Measurements from ENCODE around the gene ZMYM1.
"Not testable (repeated sequence)": the region's sequence is repeated elsewhere in the genome, so short reads cannot be mapped to it uniquely, and the experiment has no call there.

The ZMYM1 gene

DNA sequence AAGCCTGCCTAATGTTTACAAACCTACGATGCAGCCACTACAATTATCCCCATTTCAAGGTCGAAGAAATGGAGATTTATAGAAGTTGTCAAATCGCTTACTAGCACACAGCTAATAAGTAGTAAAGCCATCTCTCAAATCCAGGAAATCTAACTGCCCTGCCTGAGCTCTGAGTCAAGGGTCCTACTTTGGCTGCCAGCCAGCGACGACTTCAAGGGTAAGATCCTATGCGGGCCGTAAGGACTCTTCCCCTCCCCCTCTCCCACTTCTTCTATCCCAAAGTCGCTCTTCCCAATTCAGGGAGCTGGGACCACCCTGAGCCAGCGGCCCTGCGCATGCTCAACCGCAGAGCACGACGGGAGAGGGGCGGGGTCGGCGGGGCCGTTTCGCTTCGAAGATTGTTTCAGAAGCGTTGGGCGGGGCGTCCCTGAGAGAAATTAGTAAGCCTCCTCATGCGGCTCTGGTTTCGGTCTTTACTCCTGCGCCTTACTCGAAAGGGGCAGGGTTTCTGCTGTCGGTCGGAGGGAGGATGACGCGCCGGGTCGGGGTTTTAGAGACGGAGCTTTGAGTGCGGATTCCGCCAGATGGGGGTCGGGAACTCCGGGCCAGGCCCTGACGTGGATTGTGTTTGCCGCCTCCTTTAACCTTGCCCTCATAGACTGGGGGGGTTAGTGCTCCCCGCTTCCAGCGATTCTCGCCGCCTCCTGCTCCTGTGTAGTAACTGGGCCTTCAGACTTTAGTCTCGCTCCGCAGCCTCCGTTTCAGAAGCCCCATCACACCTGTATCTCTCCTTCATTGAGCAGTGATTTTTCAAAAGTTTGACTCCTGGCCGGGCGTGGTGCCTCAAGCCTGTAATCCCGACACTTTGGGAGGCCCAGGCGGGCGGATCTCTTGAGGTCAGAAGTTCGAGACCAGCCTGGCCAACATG is at the start of gene ZMYM1:
ZMYM1 (plus strand) TSS at position 383 of the 928 bp plus-strand sequence. CDS start 14,603 bp downstream, outside the sequence.
- peak; percentile 71 for DNase-seq (ENCODE audit: low read depth)

DNA sequence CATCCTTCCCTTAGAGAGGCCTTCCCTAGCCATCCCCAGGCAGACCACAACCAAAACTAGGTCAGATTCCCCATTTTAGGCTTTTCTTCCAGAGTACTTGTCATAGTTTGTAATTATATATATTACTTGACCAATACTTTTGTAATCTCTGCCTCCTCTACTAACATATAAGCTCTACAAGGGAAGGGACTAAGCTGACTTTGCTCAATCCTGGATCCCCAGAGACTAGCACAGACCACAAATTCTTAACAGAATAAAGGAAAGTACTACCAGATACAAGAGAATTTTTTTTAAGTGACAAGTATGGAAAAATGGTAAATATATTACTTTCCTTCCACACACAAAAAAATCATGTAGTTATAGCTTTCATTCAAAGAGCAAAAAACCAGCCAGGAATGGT is 49.4 kb upstream of the ZMYM1 start:
- no peak for DNase-seq (ENCODE audit: low read depth)

DNA sequence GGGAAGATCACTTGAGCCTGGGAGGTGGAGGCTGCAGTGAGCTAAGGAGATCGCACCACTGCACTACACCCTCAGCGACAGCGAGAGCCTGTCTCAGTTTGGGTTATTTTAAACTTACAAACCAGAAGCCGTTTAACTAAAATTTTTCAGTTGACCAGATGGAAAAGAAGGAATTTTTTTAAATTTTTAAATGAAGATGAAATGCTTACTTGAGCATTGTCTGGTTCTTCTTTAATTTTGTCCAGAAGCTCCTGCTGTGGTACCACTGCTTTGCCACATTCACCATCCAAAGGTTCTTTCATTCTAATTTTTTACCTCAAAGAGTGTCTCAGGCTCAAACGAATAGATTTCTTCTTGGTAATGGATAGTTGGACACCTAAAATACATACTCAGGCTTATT is 48.8 kb upstream of the ZMYM1 start:
- no peak for DNase-seq (ENCODE audit: low read depth)

DNA sequence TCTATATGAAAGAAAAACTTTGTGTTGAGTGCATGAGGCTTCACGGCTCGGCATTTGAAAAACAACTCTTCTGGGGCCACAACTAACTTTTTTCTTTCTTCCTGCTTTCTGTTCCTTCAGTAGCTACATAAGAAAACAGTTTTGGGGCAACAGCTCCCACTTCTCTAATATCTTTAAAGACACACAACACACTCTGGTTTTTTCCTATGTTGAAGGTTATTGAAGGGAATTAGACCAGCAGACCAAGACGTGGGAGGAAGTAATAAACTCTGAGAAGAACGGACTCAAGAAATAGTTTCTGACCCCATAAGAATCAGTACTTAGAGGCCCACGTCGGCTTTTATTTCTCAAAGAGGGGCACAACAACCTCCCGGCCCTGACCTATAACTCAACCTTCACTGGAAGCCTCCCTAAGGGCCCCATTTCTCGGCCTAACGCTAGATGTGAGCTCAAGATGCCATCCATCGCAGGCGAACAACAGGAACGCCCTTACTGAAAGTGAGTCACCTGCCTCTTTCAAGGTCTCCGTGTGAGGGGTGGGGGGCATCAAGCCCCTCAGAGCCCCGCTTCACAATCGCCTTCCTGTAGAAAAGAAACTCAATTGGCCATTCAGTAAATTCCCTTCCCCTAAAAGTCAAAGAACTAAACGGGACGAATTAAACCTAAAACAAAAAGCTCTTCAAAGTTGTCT is 48.3 kb upstream of the ZMYM1 start:
- DNase-seq (ENCODE audit: low read depth): peak; percentile 15

DNA sequence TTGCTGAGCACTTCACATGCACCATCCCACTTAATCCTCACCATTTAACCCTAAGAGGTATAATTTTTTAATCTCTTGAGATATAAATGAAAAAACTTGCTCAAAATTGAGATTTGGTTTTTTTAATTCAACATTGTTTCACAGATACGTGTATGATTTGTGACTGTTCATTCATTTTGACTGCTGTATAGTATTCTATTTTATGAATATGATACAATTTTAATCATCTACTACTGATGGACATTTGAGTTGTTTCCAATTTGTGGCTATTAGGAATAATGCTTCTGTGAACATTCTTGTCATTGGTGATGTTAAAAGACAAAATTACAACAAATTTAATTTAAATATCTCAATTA is 46.8 kb upstream of the ZMYM1 start:
- DNase-seq (ENCODE audit: low read depth): no peak

DNA sequence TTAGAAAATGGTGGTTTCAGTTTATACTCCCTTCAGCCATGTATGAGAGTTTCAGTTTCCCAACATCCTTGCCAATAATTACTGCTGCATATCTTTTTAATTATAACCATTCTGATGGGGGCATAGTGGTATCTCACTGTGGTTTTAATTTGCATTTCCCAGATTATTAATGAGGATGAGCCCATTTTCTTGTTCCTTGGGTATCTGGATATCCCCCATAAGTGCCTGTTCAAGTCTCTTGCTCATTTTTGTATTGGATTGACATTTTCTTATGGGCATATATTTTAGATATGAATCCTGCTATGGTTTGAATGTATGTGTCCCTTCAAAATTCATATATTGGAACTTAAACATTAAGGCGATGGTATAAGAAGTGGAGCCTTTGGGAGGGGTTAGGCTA is 45.8 kb upstream of the ZMYM1 start:
- no peak for DNase-seq (ENCODE audit: low read depth)

DNA sequence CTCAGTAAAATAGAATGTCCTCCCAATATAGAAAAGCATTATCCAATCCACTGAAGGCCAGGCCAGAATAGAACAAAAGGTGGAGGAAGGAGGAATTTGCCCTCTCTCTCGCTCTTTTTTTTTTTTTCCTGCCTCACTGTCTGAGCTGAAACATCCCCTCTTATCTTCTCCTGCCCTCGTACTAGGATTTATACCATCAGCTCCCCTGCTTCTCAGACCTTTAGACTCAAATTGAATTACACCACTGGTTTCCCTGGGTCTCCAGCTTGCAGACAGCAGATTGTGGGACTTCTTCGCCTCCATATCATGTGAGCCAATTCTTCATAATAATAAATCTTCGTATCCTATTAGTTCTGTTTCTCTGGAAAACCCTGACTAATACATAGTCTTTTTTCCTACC is 42.6 kb upstream of the ZMYM1 start:
- DNase-seq (ENCODE audit: low read depth): no peak

DNA sequence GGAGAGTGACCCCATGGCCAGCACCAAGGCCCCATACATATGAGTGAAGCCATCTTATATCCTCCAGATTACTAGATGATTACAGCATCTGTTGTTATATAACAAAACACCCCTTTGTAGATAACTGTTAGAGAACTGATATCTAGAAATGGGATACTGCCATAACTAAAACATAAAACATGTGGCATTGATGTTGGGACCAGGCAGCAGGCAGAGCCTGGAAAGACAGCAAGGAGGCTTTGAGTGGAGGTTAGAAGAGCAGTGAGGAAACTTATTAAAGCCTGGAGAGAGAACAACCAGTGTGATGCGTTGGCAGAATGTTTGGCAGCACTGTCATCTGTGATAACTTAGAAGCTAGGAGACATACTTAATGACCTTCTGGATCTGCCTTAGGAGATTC is 42.0 kb upstream of the ZMYM1 start:
- no peak for DNase-seq (ENCODE audit: low read depth)

DNA sequence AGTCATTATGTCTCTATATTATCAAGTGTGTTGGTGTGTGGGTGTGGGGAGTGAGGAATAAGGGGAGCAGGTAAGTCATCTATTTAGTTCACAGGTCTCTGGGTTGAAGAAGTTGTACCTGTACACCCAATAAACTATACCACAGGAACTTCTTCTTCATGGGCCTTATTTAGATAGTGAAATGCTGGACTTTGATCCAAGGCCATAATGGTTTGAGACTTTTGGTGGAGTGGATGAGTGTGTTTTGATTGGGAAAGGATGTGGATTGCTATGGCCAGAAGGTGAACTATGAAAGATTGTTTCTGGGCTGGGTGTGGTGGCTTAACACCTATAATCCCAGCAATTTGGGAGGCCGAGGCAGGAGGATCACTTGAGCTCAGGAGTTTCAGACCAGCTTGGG is 40.5 kb upstream of the ZMYM1 start:
- no peak for DNase-seq (ENCODE audit: low read depth)

DNA sequence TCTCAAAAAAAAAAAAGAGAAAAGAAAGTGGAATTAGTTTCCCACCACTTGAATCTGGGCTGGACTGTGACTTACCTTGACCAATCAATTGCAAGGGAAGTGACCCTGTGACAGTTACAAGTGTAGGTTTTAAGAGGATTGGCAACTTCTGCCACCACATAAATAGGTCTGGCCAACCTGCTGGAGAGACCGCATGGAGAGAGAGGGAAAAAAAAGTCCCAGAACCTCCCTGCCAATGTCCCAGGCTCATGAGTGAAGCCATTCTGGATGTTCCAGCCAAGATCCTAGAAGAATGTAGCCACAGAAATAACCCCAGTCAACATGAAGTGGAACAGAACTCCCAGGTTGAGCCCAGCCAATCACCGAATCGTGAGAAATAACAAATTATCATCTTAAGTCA is 35.7 kb upstream of the ZMYM1 start:
- no peak for DNase-seq (ENCODE audit: low read depth)

DNA sequence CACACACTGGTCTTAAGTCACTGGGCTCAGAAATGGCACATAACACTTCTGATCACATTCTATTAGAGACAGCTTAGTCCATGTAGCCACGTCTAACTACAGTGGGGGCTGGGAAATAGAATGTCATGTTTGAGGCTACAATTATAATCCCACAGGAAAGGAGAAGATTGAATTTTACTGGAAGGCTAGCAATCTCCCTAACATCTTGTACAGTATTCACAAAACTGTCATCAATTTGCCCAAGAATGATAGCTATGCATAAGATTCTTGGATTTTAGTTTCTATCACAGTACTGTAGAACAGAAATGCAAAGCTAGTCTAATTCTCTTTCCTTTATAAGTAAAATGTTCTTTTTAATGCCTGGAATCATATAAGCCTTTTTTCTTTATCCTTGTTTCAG is 34.8 kb upstream of the ZMYM1 start:
- no peak for DNase-seq (ENCODE audit: low read depth)

DNA sequence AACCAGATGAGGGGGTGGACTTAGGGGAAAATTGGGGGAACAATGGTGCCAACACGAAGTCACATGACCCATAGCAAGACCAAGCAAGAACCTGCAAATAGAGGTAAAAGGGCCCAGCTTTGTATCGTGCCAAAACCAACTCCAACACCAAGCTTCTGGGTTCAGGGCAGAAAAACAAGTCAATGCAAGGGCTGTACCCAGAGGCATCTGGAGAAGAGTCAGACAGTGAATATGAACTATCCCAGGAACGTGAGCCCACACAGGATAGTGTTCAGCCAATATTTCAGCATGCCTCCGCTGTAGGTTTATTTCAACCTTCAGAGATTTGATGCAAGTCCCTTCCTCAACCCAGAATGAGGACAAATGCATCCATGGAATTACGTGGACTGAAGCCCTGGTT is 32.5 kb upstream of the ZMYM1 start:
- no peak for DNase-seq (ENCODE audit: low read depth)

DNA sequence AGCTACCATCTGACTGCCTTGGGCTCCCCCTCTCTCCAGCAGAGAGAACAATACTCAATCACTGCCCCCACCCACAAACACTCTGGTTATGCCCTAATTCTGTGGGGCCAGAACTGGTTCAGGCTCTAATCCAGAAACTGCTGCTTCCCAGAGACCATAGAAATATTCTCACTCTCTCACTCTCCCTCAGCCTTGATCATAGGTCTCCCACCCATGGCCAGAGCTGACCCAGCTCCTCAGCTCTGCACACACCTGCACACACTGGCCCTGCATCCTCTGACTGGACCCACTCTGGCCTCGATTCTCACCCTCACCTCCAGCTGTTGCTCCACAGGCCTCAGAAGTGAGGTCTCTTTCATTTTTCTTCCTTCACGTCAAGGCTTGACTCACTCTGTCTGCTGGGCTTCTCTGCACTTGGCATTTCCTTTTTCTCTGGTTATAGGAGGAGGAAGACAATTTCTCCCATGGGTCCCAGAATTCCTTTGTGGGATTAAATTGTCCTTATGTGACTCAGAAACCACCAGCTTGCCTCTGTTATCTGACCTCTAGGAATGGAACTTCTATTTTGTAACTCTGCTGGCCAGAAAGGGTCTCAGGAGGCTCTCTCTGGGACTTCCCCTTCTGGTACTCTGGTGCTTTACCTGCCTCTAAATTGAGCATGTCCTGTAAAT is 31.9 kb upstream of the ZMYM1 start:
- no peak for DNase-seq (ENCODE audit: low read depth)

DNA sequence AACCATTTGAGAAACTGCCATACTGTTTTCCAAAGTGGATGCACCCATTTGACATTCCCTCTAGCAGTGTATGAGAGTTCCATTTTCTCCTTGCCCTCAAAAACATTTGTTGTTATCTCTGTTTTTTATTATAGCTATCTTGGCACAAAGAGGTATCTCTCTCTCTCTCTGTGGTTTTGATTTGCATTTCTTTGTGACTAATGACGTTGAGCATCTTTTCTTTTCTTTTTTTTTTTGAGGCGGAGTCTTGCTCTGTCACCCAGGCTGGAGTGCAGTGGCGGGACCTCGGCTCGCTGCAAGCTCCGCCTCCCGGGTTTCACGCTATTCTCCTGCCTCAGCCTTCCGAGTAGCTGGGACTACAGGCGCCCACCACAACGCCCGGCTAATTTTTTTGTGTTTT is 30.1 kb upstream of the ZMYM1 start:
- no peak for DNase-seq (ENCODE audit: low read depth)

DNA sequence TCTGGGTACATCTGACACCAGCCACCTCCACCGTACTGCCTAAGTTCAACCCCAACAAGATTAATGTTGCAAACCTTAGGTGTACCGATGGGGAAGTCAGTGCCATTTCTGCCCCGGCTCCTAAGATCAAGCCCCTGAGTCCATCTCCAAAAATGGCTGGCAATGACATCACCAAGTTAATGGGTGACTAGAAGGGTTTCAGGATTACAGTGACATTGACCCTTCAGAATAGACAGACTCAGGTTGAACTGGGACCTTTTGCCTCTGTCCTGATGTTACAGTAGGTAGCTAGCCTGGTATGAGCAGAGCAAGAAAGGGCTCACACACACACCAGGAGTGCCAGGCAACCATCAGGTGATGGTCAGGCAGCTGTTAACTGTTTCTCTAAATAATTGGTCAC is 25.8 kb upstream of the ZMYM1 start:
- no peak for DNase-seq (ENCODE audit: low read depth)

DNA sequence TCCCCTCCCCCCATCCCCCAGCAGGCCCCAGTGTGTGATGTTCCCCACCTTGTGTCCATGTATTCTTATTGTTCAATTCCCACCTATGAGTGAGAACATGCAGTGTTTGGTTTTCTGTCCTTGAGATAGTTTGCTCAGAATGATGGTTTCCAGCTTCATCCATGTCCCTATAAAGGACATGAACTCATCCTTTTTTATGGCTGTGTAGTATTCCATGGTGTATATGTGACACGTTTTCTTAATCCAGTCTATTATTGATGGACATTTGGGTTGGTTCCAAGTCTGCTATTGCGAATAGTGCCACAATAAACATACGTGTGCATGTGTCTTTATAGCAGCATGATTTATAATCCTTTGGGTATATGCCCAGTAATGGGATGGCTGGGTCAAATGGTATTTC is 24.9 kb upstream of the ZMYM1 start:
- not testable (repeated sequence) for DNase-seq (ENCODE audit: low read depth)

DNA sequence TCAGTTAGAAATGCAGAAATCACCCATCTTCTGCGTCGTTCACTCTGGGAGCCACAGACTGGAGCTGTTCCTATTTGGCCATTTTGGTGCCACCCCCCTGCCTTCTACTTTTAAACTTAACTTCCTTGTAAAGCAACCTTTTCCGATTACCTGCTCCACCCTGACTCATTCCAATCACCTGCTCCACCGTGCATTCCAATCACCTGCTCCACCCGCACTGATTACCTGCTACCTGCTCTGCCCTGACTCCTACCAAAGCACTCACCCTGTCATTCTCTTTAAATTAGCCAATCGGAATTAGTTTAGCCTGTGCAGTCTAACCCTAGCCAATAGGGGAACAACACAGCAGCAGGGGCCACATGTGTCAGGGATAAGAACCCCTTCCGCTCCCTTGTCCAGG is 20.9 kb upstream of the ZMYM1 start:
- DNase-seq (ENCODE audit: low read depth): not testable (repeated sequence)

DNA sequence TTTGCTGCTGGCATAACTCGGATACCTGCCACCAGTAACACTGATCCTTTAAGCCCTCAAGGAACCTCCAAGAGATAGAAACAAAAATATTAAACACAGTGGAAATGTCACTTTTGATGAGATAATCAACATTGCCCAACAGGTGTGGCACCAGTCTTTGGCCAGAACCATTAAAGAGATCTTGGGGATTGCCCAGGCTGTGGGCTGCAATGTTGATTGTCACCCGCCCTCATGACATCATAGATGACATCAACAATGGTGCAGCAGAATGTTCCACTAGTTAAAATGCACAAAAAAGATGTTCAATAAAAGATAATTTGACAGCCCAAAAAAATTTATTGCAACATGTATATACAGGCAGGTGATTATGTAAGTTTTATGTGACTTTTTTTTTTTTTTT is 20.2 kb upstream of the ZMYM1 start:
- DNase-seq (ENCODE audit: low read depth): no peak

DNA sequence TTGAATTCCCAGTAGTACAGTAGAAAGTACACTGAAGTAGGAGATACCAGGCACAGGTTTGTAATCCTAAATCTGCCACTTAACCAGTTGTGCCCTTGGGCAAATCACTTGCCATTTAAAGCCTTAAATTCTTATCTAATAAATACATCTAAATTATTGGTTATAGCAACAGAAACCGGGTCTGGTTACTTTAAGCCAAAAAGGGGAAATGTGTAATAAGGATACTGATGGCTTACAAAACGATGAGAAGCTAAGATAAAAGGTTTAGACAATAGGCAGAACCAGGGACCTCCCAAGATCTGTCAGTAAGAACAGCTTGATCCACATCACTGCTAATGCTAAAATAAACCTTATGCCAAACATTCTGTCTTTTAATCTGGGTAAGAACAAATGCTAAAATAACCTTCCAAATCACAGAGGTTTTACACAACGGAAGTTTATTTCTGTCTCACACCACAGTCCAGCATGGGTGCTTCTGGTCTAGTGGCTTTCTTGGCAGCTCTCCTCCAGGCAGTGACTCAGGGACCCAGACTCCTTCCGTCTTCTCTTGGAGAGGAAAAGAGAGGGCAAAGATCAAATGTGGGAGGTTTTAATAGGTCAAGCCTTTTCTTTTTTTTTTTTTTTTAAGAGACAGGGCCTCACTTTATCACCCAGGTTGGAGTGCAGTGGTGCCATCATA is 16.5 kb upstream of the ZMYM1 start:
- no peak for DNase-seq (ENCODE audit: low read depth)

DNA sequence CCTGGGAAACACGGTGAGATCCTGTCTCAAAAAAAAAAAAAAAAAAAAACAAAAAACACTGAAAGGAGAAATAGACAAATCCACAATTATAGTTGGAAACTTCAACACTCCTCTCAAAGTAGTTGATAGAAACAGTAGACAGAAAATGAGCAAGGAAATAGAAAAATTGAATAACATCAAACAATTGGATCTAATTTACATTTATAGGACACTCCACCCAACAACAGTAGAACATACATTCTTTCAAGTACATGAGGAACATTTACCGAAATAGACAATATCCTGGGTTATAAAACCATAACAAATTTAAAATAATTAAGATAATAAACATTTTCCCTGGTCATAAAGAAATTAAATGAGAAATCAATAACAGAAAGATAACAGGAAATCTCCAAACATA is 14.9 kb upstream of the ZMYM1 start:
- DNase-seq (ENCODE audit: low read depth): no peak

DNA sequence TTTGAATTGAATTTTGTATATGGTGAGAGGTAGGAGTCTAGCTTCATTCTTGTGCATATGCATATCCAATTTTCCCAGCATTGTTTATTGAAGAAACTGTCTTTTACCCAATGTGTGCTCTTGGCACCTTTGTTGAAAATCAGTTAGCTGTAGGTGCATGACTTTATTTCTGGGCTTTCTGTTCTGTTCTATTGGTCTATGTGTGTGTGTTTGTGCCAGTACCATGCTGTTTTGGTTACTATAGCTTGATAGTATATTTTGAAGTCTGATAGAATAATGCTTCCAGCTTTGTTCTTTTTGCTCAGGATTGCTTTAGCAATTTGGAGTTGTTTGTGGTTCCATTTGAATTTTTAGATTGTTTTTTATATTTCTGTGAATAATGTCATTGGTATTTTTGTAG is 9.4 kb upstream of the ZMYM1 start:
- DNase-seq (ENCODE audit: low read depth): no peak

DNA sequence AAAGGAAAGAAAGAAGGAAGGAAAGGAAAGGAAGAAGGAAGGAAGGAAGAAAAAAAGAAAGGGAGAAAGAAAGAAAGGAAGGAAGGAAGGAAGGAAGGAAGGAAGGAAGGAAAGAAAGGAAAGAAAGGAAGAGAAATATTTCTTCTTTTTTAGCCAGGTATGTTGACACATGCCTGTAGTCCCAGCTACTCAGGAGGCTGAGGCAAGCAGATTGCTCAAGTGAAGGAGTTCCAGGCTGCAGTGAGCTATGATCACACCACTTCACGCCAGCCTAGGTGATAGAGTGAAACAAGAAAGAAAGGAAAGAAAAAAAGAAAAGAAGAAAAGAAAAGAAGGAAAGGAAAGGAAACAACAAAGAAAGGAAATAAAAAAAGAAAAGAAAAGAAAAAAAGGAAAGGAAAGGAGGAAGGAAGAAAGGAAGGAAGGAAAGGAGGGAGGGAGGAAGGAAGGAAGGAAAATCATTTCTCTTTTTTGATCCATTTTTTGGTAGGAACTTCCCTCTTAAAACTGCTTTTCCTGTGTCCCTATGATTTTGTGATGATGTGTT is 5.8 kb upstream of the ZMYM1 start:
- DNase-seq (ENCODE audit: low read depth): no peak

Data from stimulated activated CD8-positive, alpha-beta memory T cell treated with anti-CD3 and anti-CD28 coated beads, Interleukin-12 subunit alpha, Interleukin-12 subunit beta, amount 100 ng/mL, for 1 hour (primary cell).